Skeletal muscle cell (primary cell): Measurements from ENCODE around the gene MGAT5.

Experiments used
- DNase-seq: peaks from one replicate; pipeline ENCODE4 v3.0.0-alpha.2; 2010; ENCODE audit warnings: low read depth
- H3K4me3 ChIP-seq: 2 replicates; pipeline ENCODE4 v1.5.1; 2011; ENCODE audit warnings: low read depth, mild to moderate bottlenecking, control low read depth, low read length, moderate library complexity

MGAT5 gene

DNA sequence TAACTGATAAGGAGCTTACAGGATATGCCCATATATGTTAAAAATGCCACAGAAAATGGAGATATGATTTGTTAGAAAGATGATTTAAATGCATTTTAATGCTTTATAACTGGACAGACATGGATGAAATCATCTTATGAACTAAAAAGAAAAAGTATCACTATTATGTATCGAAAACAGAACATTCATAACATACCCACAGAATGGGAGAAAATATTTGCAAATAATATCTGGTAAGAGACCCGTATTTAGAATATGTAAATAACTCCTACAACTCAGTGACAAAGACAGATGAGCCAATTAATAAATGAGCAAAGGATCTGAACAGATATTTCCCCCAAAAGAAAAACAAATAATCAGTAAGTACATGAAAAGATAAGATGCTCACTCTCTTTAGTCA, 24.3 kb upstream of the MGAT5 start:
- DNase-seq: no peak
- H3K4me3 ChIP-seq: no peak overlapping the region

DNA sequence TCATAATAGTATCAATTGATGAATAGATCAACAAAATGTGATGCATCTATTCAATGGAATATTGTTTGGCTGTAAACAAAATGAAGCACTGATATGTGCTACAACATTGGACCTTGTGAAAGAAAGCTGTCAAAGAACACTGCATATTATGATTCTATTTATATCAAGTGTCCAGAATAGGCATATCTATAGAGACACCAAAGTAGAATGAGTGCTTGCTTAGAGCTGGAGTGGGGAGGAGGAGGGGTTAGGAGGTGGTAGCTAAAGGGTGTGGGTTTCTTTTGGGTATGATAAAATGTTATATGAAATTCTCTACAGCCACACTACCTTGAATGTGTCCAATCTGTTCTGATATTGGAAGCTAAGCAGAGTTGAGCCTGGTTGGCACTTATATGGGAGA, 23.0 kb upstream of the MGAT5 start:
- no peak overlapping the region for H3K4me3 ChIP-seq
- no peak for DNase-seq

DNA sequence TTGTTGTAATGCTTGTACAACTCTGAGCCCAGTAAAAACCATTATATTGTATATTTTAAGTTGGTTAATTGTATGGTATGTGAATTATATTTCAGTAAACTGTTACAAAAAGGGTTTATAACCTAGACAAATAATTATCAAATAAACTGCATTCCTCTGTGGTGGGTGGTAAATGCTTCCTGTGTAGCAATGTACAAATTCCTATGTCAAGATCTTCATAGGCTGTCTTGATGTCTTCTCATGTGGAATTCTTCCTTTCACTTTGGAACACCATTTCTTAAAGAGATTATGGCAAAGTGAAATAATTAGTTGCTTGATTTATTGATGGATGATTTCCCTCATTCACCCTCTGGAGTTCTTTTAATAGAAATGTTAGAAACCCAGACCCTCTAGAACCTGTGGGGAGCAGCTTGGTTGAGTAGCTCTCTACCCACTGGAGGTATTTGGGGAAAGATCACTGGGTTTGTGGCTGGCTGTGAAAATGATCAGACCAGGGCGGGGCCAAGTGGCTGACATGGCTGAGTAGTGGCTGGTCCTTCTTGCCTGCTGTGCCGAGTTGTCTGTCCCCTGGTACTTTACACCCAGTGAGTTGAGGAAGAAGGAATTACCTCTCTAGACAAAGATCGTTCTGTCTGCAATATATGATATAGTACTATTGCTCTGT, 22.4 kb upstream of the MGAT5 start:
- H3K4me3 ChIP-seq: no peak overlapping the region
- DNase-seq: no peak

DNA sequence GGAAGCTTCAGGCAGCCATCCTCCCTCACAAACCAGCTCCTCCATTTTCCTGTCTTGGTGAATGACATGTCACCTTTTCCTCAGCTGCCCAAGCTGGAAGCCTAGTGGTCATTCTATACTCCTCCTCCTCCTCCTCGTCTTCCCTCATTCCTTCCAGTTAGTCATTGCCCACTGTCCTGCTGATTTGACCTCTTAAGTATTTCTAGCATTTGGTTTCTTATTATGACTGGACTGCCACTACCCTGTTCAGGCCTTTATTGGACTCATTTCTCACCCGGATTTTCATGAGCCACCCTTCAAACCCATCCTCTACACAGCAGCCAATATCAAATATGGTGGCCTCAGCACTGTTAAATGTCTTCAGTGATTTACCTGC, 21.9 kb upstream of the MGAT5 start:
- DNase-seq: no peak
- no peak overlapping the region for H3K4me3 ChIP-seq

DNA sequence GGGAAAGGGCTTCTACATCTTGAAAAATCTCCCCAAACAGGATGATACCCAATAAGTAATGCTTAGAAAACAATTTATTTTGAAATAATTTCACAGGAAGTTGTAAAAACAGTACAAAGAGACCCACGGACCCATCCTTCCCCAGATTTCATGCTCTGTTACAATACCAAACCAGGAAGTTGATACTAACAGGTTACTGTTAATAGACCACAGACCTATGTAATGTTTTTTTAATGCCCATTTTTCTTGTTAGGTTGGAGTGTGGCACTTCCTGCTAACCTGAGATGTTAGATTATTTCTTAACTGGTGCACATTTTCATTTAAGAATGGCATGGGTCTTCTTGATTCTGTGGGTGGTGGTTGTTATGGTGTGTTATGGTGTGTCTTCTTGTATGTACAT, 21.4 kb upstream of the MGAT5 start:
- DNase-seq: no peak
- no peak overlapping the region for H3K4me3 ChIP-seq

DNA sequence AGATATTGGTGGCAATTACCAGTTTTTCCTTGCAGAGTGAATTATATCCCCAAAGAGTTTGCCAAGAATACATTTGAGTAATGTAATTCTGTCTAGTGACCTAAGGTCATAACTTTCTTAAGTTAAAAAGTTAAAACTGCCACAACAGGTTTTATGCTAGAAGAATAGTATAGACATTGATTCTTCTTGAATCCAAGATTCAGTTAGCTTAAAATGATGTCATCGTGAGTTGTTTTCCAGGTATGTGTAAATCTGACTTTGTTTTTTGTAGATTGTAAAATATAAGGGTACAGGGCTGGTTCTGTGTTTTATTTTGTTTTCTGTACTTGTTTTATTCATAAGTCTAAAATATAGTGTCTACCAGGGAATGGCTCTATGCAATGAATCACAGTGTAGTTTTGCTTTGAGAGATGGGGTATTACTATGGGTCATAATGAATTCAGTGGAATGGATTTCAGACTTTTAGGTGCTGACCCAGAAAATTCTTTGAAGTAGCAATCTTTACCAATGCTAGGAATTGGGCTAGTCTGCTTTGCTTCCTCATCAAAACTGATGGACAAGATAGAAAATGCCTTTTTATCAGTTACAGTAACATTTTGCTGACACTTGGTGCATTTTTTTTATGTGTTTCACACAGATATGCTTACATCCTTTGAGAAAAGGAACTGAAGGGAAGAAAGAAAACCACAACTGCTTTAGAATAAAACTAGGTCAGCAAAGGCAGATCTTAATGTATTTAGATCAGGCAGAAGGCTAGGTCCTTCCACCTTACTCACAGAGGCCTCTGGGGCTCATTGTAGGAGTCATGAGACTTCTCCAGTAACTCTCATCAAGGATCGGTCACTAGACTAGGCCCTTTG, 20.8 kb upstream of the MGAT5 start:
- no peak for DNase-seq
- H3K4me3 ChIP-seq: no peak overlapping the region

DNA sequence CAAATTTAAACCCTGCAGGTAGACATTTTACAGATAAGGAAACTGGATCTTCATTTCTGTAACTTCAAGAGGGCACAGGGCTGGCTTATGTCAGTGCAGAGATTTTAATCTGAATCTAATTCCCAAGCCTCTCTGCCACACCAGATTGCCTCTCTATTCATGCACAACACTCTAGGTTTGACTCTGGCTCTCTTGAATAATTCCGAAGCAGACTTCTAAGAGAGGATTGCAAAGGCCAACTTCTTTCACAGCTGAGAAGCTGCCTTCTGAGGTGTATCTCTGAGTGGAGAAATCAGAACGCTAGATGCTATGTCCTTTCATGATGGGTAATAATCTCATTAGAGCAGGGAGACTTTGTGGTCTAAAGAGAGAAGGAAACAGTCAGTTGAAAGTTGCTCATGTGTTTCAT, 20.1 kb upstream of the MGAT5 start:
- DNase-seq: no peak
- H3K4me3 ChIP-seq: no peak overlapping the region

DNA sequence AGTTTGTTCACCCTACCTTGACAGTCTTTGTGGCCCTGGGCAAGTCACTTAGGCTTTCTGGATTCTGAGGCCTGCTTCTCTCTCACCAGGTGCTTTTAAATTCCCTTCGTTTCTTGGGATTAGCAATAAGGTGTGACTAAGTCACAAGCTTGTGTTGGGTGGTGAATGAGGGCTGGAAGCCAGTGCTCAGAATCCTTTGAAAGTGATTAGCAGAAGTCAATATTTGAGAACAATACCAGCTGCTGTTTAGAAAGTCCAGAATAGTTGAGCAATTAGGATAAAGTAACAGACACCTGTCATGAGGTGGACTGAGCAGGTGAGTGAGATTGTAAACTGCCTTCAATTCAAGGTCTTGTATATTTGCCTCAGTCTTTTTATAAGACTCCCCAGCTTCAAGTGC, 19.3 kb upstream of the MGAT5 start:
- DNase-seq: no peak
- H3K4me3 ChIP-seq: no peak overlapping the region

DNA sequence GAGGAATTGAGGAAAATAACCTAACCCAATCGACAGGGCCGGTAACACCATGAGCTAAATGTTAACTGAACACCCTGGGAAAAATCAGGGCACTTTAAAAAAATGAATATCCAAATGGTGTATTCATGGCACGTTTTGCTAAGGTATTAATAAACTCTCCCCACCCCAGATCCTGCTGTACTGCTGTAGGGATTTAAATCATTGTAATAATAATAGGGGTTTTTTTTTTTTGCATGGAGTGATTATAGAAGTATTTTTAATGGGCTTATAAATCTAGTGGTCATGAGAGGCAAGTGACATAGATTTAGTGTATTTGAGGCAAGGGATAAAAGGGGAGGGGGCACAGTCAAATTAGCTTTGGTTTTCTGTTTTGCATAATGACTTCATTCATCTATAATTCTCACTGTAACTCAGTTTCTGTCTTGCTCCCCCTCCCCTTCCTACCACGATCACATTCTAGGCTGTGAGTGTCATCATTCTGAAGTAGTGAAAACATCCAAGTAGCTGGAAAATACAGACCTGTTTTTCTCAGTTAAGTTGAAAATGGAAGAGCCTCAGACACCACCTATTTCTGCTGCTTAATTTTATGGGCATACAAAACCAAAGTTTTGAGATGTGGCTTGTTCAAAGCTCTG, 18.2 kb upstream of the MGAT5 start:
- DNase-seq: no peak
- H3K4me3 ChIP-seq: no peak overlapping the region

DNA sequence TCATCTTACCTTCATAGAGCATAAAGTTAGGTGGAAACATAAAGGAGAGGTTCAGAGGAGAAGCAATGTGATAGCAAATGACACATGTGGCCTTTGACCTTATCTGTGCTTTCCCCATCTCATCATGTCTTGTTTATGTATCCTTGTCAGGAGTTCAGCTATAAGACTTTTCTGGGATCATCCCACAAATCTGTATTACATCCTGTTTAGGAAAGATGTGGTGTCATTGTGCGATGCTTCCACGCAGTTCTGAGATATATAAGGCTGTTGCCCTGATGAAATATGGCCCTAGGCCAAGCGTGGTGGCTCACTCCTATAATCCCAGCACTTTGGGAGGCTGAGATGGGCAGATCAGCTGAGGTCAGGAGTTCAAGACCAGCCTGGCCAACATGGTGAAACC, 15.5 kb upstream of the MGAT5 start:
- no peak for DNase-seq
- no peak overlapping the region for H3K4me3 ChIP-seq

DNA sequence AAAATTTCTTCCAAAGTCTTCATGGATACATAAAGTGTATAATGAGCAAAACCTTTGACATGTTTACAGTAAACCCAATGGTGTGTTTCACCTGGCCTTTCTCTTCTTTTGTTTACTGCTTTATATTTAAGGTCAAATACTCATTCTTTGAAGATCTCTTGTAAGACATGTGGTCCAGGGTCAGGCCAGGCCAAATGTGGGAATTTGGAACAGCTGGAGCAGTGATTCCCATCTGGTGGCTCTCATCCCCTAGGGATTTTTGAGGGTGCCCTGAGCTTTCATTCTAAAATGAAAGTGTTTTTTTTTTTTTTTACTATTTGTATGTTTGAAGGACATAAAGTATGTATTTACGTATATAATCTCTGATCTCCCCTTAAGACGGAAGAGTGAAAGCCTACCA, 13.8 kb upstream of the MGAT5 start:
- DNase-seq: no peak
- H3K4me3 ChIP-seq: no peak overlapping the region

DNA sequence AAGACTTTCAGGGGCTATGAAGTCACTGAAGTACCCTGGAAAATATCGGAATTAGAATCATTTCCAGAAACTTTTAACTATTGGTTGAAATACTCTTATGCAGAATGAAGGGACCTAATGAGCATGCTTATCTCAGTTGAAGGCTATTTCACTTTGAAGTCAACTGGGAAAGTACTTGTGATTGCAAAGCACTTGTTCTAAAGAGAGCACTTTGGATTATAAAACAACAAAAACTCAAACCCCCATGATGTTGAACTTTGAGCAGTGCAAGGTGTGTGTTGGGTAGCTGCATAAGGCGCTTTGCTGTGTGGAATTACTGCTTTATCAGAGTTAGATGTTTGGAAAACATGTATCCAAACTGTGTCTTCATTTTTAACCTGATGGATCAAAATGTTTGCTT, 12.0 kb upstream of the MGAT5 start:
- H3K4me3 ChIP-seq: no peak overlapping the region
- DNase-seq: no peak

DNA sequence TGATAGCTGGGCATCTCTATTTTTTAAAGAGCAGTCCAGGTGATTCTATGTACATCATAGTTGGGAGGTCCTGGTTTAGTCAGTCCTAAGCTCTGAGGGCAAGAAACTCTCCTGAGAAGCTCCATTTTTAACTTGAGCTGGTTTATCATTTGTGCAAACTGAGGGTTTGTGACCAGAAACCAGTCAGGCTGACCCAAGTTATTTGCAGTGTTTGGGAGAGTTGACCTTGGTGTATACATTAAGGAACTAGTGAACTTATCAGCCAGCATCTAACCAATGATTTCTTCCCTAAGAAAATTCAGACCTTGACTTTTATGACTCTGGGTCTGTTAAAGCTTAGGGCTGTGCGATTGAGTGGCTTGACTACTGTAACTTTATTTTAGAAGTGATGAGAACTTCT, 10.6 kb upstream of the MGAT5 start:
- no peak for DNase-seq
- H3K4me3 ChIP-seq: no peak overlapping the region

DNA sequence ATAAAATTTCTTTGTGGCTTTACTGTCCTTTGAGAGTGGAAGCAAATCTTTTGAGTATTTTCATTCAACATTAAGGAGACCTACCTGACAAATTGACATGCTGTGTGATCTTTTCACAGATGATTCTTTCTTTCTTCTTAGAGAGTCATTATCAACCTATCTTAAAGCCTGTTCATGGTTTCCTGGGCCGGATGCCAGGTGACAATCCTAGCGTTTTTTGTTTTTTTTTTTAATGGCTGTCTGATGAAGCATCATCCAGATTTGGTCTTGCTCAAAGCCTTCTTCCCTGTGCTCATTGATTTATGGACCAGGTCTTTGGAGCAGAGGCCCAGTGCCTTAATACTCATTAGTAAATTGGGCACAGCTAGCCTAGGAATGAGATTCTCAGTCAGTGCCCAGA, 9.8 kb upstream of the MGAT5 start:
- no peak for DNase-seq
- no peak overlapping the region for H3K4me3 ChIP-seq

DNA sequence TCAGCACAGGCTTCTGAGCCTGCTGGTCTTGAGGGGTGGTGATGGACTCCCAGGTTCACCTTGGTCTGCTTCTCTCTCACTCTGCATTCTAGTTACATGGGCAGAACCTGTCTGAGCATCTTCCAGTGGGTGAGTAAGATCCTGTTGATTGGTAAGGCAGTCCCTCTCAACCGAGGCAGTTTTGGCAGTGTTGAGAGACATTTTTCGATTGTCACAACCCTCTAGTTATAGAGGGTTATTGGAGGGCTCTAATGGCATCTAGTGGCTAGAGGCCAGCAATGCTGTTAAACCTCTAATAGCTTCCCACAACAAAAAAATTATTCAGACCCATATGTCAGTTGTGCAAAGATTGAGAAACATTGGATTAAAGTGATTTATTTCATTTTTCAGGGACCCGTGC, 9.3 kb upstream of the MGAT5 start:
- H3K4me3 ChIP-seq: no peak overlapping the region
- no peak for DNase-seq

DNA sequence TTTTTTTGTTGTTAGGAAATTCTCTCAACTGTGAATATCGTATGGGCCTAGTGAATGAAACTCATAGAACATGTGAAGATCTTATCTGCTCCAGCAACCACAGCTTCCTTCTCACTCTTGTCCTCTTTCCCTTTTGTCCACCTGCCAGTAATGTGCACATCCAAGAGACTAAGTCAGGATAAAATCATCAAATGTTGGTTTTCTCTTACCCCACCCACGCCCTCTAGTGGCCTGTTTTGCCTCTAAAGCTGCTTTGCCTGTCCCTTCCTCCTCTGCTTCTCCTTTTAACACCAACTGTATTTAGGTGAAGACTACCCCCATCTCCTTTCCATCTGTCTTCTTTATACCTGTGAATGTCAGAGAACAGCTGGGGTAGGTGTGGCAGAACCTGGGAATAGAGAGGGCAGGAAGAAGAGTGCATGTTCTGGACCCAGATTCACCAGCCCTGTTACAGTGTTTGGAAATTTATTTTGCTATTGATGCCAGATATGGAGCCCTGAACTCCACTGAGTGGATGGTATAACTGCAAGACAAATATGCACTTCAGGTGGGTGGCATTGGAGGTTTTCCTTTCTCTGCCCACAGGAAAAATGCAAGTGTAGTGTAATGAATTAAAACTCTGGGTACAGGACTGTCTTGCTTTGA, 8.4 kb upstream of the MGAT5 start:
- no peak overlapping the region for H3K4me3 ChIP-seq

DNA sequence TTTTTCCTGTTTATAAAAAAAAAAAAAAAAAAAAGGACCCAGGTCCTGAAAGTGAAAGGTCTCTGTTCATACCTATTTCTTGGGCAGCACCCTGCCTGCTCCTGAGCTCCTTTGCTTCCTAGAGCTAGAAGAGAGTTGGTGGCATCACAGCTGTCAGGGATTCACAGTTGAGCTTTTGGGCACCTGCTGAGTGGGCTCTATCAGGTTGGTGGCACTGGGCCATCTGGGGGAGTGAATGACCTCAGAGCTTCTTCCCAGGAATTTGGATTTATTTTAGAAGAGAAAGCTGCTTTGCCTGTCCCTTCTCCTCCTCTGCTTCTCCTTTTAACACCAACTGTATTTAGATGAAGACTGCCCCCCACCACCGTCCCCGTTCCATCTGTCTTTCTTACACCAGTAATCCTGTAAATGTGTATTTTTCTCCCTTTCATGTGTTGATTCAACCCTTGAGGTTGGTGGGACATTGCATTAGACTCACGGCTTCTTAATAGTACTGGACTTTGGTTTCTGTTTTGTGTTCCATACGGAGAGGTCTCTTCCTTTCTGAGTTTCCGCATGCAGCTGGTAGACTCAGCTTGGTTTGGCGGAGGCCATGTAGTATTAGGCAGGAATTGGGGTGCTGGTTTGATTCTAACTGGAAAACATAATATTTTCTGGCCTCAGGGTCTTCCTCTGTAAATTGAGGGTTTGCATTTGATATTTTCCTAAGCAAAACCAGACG, 7.6 kb upstream of the MGAT5 start:
- DNase-seq: no peak
- no peak overlapping the region for H3K4me3 ChIP-seq

More for the DNA sequence above, 8.4 kb upstream of the MGAT5 start:
- DNase-seq: no peak

DNA sequence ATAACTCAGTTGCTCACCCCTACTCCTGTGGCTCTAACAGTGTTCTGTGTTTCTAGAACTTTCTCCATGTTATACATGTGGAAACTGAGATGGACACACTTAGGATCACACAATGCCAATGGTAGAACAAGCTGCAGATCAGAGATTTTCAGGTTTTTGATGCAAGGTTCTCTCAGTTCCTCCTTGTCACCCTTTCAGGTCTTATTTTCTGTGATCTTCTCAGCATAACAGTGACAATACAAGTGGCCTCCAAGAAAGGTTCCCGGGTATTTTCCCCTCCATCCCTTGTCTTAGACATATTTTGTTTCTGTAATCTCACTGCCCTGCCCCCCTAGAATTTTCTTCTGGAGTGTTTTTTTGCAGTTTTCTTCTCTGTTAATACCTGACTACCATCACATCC, 6.2 kb upstream of the MGAT5 start:
- no peak for DNase-seq
- H3K4me3 ChIP-seq: no peak overlapping the region

DNA sequence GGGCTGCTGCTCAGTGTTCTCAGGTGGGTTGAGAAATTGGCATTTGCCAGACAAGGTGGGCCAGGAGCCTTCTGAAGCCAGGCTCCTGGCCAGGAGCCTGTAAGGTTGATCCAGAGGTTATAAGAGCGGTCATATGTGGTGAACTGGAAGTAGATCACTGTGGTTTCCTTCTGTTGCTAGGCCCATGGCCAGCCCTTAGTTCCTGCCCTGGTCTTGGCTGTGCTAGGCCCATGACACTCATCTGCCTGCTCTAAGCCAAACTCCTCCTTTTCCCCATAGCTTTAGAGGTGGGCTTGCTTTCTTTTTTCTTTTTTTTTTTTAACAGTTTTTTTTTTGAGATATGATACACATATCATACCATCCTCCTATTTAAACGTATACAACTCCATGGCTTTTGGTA, 5.0 kb upstream of the MGAT5 start:
- no peak overlapping the region for H3K4me3 ChIP-seq
- no peak for DNase-seq

DNA sequence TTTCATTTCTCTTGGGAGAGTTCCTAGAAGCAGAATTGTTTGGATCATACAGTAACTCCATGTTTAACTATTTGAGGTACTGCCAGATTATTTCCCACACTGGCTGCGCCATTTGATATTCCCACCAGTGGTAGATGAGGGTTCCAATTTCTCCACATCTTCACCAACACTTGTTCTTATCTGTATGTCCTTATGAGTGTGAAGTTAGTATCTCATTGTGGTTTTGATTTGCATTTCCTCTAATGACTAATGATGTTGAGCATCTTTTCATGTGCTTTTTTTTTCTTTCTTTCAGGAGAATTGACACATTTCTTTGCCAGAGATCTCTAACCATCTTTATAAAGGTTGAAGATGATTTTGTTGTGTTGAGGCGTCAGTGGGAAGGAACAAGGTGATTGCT, 4.1 kb upstream of the MGAT5 start:
- H3K4me3 ChIP-seq: no peak overlapping the region
- DNase-seq: no peak
